Fibroblast of skin of scalp (primary cell): Measurements from ENCODE around the gene PIK3C2G.
A peak's percentile ranks its signal among the peaks of the same experiment; 100 is the strongest.

Experiments used
- DNase-seq: peaks from one replicate; pipeline ENCODE4 v3.0.0-alpha.2; 2013

The PIK3C2G gene

GRCh38 chr12:18576648-18577047 is 315.3 kb downstream of the PIK3C2G start:
- no peak for DNase-seq

GRCh38 chr12:18578191-18578590 is 316.9 kb downstream of the PIK3C2G start:
- peak; percentile 40 for DNase-seq

GRCh38 chr12:18580291-18580690 is 319.0 kb downstream of the PIK3C2G start:
- no peak for DNase-seq

- DNase-seq = no peak
These were observed 319.4 kb downstream of the PIK3C2G start for GRCh38 chr12:18580706-18581105.

- peak; percentile 46 for DNase-seq
These were observed 320.1 kb downstream of the PIK3C2G start for GRCh38 chr12:18581232-18581962.

GRCh38 chr12:18583655-18584054 is 322.3 kb downstream of the PIK3C2G start:
- no peak for DNase-seq

GRCh38 chr12:18586581-18586980 is 325.3 kb downstream of the PIK3C2G start:
- DNase-seq = no peak

- no peak for DNase-seq
These were observed 328.0 kb downstream of the PIK3C2G start for GRCh38 chr12:18589316-18589715.

GRCh38 chr12:18591473-18591872 is 330.2 kb downstream of the PIK3C2G start:
- DNase-seq = no peak

- DNase-seq = no peak
These were observed 334.1 kb downstream of the PIK3C2G start for GRCh38 chr12:18595412-18595811.

GRCh38 chr12:18601962-18602361 is 340.6 kb downstream of the PIK3C2G start:
- no peak for DNase-seq

GRCh38 chr12:18612971-18613370 is 351.7 kb downstream of the PIK3C2G start:
- DNase-seq = peak; percentile 7

GRCh38 chr12:18620986-18621385 is 359.7 kb downstream of the PIK3C2G start:
- DNase-seq = no peak

- DNase-seq = no peak
These were observed 368.1 kb downstream of the PIK3C2G start for GRCh38 chr12:18629445-18629844.

GRCh38 chr12:18629916-18630315 is 368.6 kb downstream of the PIK3C2G start:
- no peak for DNase-seq

GRCh38 chr12:18631339-18631738 is 370.0 kb downstream of the PIK3C2G start:
- no peak for DNase-seq

- no peak for DNase-seq
These were observed 371.5 kb downstream of the PIK3C2G start for GRCh38 chr12:18632848-18633247.

GRCh38 chr12:18634382-18634781 is 373.1 kb downstream of the PIK3C2G start:
- no peak for DNase-seq

GRCh38 chr12:18640321-18640955 is 379.1 kb downstream of the PIK3C2G start:
- DNase-seq = no peak

GRCh38 chr12:18643681-18644080 is 382.4 kb downstream of the PIK3C2G start:
- DNase-seq = peak; percentile 37

GRCh38 chr12:18644564-18644963 is 383.2 kb downstream of the PIK3C2G start:
- no peak for DNase-seq

- no peak for DNase-seq
These were observed 385.1 kb downstream of the PIK3C2G start for GRCh38 chr12:18646286-18646890.

GRCh38 chr12:18651525-18651924 is 390.2 kb downstream of the PIK3C2G start:
- DNase-seq = no peak

GRCh38 chr12:18652596-18652995 is 391.3 kb downstream of the PIK3C2G start:
- DNase-seq = no peak
